HL-60 (cell line): ENCODE results near the gene MPEG1.

ENCODE experiments used
- DNase-seq, 2 experiments: peaks; one replicate each; pipeline ENCODE4 v3.0.0-alpha.2; 2010 to 2020; ENCODE audit warnings: low read depth in 1 of 2, low spot score in 1 of 2
- H3K27ac ChIP-seq: fragments of 250-450 bp; sonication (Bioruptor Pico); replicated peaks from 2 replicates; pipeline ENCODE4 v1.5.1; 2020; ENCODE audit warnings: mild to moderate bottlenecking, moderate library complexity
- H3K27me3 ChIP-seq: fragments of 250-450 bp; sonication (Bioruptor Pico); 2 replicates; pipeline ENCODE4 v1.5.1; 2021; ENCODE audit warnings: mild to moderate bottlenecking, moderate library complexity; ENCODE audit not compliant: insufficient read depth, poor library complexity, severe bottlenecking
- H3K4me3 ChIP-seq: replicated peaks from 2 replicates; pipeline ENCODE4 v1.5.1; 2011; ENCODE audit warnings: mild to moderate bottlenecking, control low read depth, low read length; ENCODE audit not compliant: insufficient read depth
- GABPA ChIP-seq: IDR thresholded peaks from 2 replicates; pipeline ENCODE4 v1.6.1; 2012; ENCODE audit warnings: low read depth
- POLR2AphosphoS5 ChIP-seq: IDR thresholded peaks from 2 replicates; pipeline ENCODE4 v1.6.1; 2012; ENCODE audit warnings: low read depth
- SPI1 ChIP-seq: IDR thresholded peaks from 2 replicates; pipeline ENCODE4 v1.6.1; 2012; ENCODE audit warnings: low read depth, mild to moderate bottlenecking, borderline replicate concordance
- TF ChIP-seq, protein P1 (sequence below): IDR thresholded peaks from 2 replicates; pipeline ENCODE4 v1.6.1; 2012; ENCODE audit warnings: low read depth; ENCODE audit not compliant: insufficient replicate concordance
- TF ChIP-seq, protein P2 (sequence below): IDR thresholded peaks from one replicate; pipeline ENCODE4 v1.5.1; 2011; ENCODE audit warnings: low read length, control low read depth, inconsistent platforms; ENCODE audit not compliant: insufficient read depth

MPEG1 gene

DNA sequence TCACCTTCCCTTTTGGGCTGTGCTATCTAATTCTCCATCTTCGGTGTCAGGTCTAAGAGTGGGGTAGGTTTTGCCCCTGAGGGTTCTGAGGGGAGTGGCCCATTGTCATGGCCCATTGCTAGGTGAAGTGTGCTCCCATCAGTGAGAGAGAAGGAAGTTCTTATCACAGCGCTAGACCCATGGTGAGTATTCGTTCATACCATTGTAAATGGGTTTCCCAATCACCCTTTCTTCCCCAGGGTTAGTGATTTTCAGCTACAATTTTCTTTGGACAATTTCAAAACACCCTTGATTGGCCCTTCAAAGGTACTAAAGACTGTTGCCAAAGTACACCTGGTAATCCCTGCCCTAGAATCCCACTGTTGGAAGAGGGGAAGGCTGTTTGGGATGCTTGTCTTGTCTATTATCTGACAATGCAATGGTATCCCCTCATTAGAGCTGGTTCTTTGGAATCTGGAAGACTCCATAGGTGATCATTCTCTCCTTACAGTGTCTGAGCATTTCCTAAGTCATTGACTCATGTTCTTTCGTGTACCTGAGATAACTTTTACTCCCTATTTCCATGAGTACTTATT lies 20.2 kb downstream of the MPEG1 start:
- Histone ChIP-seq H3K4me3 (no peak overlapping the region), H3K27me3 (no peaks in the 10 kb centered on the region), H3K27ac (no peak overlapping the region)
- TF ChIP-seq GABPA (no peak), SPI1 (no peak), POLR2AphosphoS5 (no peak)
- TF ChIP-seq, protein P1, sequence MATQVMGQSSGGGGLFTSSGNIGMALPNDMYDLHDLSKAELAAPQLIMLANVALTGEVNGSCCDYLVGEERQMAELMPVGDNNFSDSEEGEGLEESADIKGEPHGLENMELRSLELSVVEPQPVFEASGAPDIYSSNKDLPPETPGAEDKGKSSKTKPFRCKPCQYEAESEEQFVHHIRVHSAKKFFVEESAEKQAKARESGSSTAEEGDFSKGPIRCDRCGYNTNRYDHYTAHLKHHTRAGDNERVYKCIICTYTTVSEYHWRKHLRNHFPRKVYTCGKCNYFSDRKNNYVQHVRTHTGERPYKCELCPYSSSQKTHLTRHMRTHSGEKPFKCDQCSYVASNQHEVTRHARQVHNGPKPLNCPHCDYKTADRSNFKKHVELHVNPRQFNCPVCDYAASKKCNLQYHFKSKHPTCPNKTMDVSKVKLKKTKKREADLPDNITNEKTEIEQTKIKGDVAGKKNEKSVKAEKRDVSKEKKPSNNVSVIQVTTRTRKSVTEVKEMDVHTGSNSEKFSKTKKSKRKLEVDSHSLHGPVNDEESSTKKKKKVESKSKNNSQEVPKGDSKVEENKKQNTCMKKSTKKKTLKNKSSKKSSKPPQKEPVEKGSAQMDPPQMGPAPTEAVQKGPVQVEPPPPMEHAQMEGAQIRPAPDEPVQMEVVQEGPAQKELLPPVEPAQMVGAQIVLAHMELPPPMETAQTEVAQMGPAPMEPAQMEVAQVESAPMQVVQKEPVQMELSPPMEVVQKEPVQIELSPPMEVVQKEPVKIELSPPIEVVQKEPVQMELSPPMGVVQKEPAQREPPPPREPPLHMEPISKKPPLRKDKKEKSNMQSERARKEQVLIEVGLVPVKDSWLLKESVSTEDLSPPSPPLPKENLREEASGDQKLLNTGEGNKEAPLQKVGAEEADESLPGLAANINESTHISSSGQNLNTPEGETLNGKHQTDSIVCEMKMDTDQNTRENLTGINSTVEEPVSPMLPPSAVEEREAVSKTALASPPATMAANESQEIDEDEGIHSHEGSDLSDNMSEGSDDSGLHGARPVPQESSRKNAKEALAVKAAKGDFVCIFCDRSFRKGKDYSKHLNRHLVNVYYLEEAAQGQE: no peak
- TF ChIP-seq, protein P2, sequence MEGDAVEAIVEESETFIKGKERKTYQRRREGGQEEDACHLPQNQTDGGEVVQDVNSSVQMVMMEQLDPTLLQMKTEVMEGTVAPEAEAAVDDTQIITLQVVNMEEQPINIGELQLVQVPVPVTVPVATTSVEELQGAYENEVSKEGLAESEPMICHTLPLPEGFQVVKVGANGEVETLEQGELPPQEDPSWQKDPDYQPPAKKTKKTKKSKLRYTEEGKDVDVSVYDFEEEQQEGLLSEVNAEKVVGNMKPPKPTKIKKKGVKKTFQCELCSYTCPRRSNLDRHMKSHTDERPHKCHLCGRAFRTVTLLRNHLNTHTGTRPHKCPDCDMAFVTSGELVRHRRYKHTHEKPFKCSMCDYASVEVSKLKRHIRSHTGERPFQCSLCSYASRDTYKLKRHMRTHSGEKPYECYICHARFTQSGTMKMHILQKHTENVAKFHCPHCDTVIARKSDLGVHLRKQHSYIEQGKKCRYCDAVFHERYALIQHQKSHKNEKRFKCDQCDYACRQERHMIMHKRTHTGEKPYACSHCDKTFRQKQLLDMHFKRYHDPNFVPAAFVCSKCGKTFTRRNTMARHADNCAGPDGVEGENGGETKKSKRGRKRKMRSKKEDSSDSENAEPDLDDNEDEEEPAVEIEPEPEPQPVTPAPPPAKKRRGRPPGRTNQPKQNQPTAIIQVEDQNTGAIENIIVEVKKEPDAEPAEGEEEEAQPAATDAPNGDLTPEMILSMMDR: no peak
- no peak for DNase-seq

DNA sequence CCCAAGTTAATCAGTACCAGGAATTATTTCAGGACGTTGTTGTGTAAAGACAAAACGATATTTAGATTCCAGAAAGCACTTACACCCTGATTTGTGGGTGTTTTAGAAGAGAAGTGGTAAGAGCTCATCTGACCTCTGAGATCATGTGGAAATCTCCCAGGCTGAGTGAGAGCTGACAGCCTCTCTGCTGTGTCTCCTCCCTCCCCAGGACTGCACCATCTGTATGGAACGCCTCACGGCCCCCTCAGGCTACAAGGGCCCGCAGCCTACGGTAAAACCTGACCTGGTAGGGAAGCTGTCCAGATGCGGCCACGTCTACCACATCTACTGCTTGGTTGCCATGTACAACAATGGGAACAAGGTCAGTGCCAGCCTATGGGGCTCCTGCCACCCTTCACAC lies 20.8 kb downstream of the MPEG1 start:
- Histone ChIP-seq H3K27ac (no peak overlapping the region), H3K4me3 (no peak overlapping the region), H3K27me3 (no peaks in the 10 kb centered on the region)
- TF ChIP-seq, protein P2: no peak
- TF ChIP-seq SPI1 (no peak), POLR2AphosphoS5 (no peak), GABPA (no peak)
- TF ChIP-seq, protein P1: no peak
- no peak for DNase-seq

DNA sequence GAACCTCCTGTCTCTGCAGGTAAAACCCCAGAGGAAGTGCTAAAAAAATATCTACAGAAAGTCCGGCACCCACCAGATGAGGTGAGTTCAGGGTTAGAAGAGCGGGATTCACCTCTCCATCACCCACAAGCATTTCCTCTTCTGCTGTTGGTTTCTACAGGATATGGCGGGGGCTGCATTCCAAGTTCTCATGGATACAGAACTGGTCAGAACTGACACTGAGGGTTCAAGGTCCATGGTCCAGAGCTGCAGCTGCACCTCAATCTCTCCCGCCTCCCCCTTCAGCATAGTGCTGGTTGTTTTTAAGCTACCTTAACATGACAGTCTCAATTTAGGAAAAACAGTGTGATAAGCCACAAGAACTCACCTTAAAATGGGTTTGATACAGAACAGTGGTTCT lies 21.6 kb downstream of the MPEG1 start:
- Histone ChIP-seq H3K27me3 (no peaks in the 10 kb centered on the region), H3K27ac (no peak overlapping the region), H3K4me3 (no peak overlapping the region)
- no peak for TF ChIP-seq POLR2AphosphoS5
- TF ChIP-seq, protein P2: no peak
- TF ChIP-seq SPI1: no peak
- TF ChIP-seq, protein P1: no peak
- no peak for TF ChIP-seq GABPA
- no peak for DNase-seq
